ENCODE results near the gene NDUFS1. TPM values are rescaled to one million over a fixed set of nuclear protein-coding genes. Genes with fewer than 3 reads are reported as not detected.

NDUFS1 gene
- total RNA-seq, 4 donors from 2014 or later = 55.1 to 69.3 (median 56.8) TPM

DNA sequence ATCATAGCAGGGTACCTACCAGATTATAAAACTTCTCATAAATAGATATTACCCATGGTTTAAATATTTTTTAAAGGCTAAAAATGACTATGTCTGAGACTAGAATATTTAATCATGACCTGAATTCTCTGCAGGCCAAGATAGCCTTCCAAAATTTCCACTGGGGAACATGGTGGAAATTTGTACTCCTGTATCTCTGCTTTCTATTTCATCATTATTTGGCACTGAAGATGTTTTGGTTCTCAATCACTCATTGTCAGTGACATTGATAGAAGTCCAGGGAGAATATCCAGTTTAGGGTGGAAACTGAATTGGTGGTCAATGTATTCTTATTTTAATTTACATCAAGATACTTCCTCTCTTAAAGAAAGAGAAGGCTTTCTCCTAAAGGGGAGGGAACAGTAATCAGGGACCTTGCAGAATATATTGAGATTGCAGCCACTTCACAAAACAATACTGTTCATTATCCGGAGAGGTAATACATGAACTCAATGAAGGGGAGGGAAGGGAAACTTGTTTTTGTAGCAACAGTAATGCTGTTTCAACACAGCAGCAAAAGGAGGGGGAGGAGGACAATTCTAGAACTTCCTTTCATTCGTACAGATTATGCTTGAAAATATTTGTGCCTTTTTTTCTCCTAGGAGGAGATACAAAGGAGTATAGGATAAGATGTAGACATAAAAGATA lies 34.6 kb upstream of the NDUFS1 start:
- no peak for TF ChIP-seq CTCF (IDR thresholded peaks at IDR 0.05; ENCODE audit: low read depth)

GRCh38 chr2:206192157-206192556 lies 32.9 kb upstream of the NDUFS1 start:
- TF ChIP-seq CTCF (IDR thresholded peaks at IDR 0.05; ENCODE audit: low read depth) = no peak

- no peak for TF ChIP-seq CTCF (IDR thresholded peaks at IDR 0.05; ENCODE audit: low read depth)
Measured at GRCh38 chr2:206190689-206191088, 31.4 kb upstream of the NDUFS1 start.

DNA sequence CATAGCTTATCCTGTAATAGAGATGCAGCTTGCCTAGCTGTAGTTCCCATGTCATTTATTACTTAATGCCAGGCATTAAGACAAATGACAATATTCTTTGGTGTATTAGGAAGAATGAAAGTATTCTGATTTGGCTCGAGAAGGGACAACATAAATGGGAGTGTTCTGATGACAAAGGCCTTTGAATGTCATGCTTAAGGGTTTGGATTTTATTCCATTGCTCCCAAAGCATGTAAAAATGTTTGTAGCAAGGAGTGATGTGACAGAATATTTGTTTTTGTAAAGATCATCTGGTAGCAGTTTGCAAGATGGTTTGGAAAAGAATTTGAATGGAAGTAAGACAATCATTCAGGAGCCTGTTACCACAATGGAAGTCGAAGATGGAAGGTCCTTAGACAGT lies 30.9 kb upstream of the NDUFS1 start:
- no peak for TF ChIP-seq CTCF (IDR thresholded peaks at IDR 0.05; ENCODE audit: low read depth)

DNA sequence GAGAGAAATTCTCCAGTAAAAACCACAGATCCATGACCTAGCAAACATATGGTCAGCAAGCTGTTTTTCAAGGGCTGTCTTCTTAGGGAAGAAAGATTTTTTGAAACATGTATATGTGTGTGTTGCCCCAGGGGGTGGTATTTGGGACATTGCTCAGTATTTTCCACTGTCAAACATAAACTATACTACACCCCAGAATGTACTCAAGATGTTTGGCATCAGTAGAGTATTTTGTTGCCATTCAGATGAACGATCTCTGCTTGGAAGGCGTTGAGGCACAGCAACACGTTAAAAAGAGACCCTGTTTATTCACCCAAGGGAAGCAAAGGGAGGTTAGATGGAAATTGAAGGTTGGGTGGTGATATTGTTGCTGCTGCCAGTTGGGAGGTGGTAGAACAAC lies 30.4 kb upstream of the NDUFS1 start:
- no peak for TF ChIP-seq CTCF (IDR thresholded peaks at IDR 0.05; ENCODE audit: low read depth)

- TF ChIP-seq CTCF (IDR thresholded peaks at IDR 0.05; ENCODE audit: low read depth) = no peak
Measured at GRCh38 chr2:206176901-206177300, 17.7 kb upstream of the NDUFS1 start.

DNA sequence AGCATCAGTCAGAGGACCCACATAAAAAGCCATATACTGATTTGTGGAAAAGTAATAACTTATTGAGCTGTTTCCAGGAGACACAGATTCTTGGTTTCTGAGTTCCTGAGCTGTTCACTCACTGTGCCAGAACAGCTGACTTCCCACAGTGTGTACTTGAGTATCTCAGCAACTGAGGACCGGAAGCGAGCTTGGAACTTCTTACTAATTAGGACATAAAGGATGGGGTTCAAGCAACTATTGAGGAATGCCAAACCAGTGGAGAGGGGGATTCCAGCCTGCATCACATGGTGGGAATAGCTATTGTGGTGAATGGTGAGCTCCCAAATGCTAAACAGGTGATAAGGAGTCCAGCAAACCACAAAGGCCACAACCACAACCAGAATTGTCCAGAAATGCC lies 16.9 kb upstream of the NDUFS1 start:
- TF ChIP-seq CTCF (IDR thresholded peaks at IDR 0.05; ENCODE audit: low read depth) = no peak
